Inflammatory macrophage treated with lipopolysaccharide for 1 hour (primary cell): ENCODE measurements around the gene GYPC.
"Not testable (repeated sequence)": the region's sequence is repeated elsewhere in the genome, so short reads cannot be mapped to it uniquely, and the experiment has no call there.

Experiments
- DNase-seq, 2 donors: peaks; one replicate each; pipeline ENCODE4 v3.0.0-alpha.2; 2020 to 2022

GYPC gene

DNA sequence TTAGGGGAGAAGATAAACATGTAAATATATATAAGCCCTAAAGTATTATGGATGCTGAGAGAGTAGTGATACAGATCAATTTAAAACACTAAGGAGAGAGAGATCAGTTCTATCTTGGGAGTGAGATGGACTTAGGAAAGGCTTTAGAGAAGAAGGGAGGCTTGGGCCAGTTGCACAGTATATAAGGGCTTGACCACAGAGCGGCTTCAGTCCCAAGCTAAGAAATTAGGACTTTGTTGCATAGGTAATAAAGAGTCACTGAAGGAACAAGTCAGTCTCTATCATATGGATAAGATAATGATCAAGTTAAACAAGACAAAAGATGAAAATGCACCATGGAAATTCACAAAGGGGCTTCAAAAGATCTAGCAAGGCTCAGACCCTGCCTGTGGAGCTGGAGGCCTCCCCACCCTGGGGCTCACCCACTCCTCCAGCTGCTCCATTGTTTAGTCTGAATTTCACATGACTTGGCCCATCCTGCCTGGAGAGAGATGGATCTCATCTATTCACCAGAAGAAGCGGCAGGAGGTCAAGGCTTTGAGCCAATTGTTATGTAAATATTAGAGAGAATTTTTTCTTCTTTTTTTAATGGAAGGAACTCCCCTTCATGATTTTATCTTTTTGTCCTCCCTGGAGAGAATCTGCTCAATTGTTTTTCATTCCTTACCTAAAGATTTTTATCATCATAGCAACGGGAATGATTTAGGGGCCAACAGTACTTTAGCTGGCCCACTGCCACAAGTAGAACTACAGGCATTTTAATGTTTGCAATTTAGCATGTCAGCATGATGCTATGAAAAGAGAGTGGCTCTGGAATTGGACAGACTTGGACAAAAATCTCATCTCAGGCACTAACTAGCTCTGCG lies 44.0 kb downstream of the GYPC start:
- no peak for DNase-seq

DNA sequence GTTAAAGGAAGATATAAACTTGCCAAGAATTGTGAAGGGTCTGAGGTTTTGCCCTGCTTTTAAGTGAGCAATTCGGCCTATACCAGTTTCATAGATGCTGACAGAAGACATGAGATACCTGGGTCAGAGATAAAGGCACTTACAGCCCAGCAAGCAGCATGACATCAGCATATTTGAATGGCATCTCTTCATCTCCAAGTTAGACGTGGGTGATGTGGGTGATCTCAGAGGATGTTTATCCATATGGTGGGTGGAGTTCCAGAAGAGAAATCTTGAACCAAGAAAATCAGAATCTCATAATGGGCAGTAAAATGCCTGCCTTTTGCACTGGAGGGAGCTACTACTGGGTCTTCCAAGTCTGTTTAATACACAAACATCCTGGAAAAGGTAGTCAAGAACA lies 44.7 kb downstream of the GYPC start:
- DNase-seq, result no peak

DNA sequence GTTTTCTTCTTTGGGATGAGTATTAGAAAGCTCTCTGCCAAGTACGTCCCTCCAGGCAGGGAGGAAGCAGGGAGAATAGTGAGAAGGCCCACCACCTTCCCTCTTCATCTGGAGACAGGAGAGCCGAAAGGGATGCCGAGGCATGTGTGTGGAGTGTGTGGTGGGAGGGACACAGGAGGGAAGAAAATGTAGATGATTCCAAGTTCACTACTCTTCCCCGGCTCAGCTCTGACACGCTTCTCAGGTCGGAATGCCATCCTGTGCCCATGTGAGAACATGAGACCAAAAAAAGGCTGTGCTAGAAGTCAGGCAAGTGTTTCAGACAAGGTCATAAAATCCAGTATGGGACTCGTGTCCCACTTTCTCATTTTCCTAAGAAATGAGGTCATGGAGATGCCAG lies 47.4 kb downstream of the GYPC start:
- DNase-seq, result no peak

DNA sequence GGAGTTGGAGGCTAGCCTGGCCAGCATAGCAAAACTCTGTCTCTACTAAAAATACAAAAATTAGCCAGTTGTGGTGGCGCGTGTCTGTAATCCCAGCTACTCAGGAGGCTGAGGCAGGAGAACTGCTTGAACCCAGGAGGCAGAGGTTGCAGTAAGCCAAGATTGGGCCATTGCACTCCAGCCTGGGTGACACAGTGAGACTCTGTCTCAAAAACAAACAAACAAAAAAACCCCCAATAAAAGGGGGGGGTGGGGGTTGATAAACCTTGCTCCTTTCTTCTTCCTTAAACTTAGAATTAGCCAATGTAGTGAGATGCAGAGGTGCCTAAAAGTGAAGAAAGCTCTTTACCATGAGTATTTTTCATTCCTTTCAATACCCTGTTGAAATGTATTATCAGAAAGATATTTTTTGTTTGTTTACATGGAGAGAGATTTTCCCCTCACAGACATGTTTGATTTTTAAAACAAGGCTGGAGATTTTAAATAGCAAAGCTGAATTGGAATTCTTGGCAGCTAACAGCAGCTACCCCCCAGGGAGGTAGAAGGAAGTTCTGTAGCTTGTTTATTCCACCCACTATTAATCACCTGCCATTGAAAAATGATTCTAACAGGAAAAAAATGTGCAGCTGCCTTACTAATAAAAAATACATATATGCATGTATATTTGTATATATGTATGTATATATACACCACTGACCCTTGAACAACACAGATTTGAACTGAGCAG lies 48.6 kb downstream of the GYPC start:
- DNase-seq, result no peak

DNA sequence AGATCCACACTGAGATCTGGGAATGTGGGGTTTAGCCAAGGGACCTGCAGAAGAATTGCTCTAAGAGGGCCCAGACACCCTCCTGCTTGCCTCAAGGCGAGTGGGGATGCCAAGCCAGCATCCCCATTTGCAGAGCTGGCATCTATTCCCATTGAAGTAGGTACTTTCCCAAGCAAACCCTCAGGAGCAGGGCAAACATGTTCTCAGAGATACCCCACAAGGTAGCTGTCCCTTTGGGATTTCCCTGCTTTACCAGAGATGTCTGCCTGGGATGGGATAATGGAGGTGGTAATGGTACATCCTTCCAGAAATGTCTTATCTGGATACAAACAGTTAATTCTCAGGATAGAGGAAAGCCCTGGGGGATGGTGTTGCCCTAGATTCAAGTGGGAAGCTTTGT lies 51.2 kb downstream of the GYPC start:
- no peak for DNase-seq

DNA sequence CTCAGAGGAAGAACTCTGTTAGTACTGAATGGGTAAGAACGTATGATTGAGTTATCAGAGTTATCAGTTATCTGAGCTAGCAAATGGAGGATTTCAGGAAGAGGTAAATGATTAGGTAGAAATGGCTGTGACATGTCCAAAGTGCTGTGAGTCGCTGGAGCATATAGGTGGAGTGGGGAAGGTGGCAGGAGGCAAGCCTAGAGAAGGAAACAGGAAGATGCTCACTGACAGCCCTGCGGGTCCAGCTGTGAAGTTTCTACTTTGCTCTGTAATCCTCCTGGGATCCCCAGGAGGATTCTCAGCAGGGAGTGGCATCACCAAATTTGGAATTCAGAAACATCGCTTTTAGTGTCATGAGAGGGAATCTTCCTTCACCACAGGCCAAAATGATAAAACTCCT lies 52.0 kb downstream of the GYPC start:
- DNase-seq, result no peak

DNA sequence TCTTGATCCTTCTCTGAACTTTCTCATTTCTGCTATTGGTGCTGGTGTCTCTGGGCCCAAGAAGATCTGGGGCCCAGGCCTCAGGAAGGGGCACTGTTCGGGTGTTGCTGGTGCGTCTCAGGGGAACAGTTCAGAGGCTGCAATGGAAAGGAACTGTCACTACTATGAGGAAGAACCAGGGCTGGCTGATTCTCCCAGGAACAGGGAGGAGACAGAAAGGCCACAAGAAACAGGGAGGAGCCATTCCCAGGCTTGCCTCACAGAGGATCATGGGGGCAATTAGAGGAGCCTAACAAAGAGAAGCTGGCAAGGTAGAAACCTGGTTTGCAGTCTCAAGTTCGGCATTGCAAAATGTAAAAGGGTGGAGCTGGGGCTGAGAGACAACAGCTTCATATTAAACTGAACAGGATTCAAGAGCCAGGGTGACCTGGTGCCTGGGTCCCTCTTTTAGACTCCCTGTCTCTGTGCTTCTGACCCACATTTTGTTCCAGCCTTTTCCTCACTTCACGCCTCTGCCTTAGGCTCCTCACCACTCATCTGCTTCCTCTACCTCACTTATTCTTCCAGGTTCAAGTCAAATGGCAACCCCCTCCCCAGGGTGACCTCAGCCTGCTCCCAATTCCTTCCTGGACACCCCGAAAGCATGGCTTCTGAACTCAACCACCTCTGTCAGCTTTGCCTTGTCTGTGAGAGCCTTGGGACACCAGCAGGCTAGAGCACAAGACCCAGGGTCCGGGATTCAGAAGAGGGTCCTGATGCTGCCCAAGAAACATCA lies 58.4 kb downstream of the GYPC start:
- DNase-seq, result peak in 1 of 2 donors; percentile 25

DNA sequence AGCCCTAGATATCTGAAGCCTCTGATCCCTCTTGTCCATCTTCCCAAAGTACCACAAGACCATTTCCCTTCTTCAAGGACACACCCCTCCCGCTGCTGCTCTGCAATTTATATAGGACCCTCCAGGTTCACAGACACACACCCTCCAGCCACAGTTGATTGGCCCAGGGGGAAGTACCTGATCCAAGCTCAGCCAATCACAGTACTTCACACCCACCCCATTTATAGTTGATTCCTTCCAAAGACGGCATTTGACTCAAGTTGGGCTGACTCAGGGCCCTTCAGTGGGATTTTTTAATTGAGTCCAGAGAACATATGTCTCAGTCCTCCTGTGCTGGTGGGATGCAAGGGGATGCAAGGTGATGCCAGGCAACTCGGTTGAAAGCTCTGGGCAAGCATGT lies 59.2 kb downstream of the GYPC start:
- DNase-seq, result no peak

DNA sequence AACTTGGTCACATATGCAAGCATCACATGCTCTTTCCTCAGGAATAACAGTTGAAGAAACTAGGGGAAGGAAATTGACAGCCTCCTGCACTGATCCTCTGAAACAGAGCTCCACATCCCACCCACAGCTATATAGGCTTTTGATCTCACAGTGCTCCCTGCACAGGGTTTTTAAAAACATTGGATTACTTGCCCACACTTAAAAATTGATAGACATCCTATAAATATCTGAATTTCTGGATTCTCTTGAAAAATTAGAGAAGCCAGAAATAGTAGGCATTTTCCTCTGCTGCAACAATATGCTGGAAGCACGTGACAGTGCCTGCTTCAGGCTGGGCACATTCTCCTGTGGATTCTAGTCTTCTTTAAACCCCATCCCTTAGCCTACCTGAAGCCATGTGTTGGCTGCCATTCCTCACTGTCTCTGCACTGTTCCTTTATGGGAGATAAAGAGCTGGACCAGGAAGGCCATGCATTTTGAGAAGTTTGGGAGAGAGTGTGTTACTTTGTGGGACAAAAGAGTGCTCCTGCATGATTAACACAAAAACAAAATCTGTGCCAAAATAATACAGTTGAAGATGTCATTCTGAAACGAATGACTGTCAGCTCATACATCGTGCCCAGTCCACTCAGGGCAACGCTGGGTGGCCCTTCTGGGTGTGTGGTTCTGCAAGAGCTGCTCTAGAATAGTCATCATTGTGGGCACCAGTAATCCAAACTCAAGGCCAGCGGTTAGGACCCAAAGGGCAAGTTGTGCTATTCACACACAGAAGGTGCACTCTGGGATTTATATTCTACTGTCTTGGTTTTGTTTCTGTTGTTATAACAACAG lies 59.8 kb downstream of the GYPC start:
- DNase-seq, result no peak

DNA sequence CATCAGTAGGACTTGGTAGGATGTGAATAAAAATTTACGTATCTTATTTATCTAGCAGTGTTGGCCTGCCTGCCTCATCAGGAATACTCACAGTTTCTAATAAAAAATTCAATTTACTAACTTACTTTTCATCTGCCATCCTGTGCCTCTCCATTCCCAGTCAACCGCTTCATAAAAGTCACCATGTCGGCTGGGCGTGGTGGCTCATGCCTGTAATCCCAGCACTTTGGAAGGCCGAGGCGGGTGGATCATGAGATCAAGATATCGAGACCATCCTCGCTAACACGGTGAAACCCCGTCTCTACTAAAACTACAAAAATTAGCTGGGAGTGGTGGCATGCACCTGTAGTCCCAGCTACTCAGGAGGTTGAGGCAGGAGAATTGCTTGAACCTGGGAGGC lies 61.3 kb downstream of the GYPC start:
- DNase-seq, result not testable (repeated sequence)

DNA sequence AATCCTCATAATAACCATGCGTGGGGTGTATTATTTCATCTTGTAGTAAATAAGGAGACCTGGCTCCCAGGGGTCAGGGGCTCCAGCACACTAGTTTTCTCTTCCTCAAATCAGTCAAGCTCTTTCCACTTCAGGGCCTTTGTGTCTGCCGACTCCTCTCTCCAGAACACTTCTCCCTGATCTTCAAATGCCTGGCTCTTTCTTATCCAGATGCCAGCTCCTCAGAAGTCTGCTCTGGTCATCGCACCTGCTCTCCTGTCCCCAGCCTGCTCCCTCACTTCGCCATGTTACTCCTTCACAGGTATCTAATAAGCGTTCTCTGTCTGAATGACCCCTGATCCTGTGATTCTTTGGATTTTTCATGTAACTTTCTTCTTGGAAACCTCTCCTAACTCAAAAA lies 62.0 kb downstream of the GYPC start:
- no peak for DNase-seq

DNA sequence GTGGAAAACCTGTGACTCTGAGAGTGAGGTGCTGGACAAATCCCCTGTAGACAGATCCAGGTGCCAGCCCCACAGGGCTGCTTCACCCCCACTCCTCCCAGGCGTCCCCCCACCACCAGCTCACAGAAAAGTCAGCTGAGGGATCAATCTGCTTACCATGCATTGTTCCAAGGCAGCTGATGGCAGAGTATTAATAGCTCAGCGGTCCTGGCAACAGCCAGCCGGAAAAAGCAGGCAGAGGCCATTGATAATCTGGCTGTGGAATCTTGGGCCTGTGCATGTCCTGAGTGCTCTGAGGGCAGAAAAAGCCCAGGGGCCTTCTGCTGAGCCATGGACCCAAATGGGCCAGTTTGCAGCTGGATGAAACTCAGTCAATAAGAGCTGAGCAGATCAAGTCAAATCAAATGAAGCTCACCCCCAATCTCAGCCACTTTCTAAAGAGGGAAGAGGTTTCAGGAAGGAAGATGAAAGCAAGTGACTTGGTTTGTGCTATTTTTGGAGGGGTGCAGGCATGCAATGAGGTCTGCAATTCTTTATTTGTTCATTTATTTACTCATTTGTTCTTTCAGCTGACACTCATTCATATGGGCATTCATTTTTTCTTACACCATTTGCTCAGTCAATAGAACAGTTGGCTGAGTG lies 63.4 kb downstream of the GYPC start:
- DNase-seq, result no peak

DNA sequence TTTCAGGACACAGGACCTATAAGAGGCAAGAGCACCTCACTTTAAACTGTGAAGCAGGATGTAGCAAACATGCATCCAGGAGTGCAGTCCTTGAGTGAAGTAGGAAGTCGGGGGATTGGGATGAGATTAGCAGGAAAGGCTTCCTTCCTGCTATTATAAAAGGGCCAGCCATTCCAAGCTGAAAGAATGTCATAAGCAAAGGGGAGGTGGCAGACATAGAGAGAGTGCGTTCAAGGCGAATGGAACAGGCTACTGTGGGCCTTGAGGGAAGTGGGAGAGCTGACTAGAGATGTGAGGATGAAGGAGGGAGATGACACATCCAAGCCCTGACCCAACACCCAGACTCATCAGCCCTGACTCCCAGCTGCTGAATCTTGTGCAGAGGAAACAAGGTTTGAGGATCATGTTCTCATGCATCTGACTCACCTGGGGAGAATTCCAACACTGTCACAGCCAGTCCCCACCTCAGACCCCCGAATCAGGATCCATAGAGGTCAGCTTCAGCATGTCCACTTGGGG lies 63.9 kb downstream of the GYPC start:
- peak in 1 of 2 donors; percentile 20 for DNase-seq

DNA sequence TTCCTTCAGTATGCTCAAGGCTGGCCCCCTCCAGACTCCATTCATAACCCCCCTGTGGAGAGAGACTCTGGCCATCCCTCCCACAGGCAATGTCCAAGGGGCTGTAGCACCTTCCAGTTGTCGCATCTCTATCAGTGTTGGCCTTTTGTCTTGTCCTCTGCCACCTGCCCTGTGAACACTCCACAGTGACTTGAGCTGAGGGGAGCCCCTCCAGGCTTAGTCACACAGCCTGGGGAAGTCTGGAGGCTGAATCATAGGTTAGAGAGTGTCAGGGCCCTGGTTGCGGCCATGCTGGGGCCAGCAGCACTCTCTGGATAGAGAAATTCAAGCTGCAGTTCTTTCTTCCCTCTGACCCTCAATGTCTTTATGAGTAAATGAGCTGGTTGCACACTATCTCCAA lies 64.7 kb downstream of the GYPC start:
- no peak for DNase-seq

DNA sequence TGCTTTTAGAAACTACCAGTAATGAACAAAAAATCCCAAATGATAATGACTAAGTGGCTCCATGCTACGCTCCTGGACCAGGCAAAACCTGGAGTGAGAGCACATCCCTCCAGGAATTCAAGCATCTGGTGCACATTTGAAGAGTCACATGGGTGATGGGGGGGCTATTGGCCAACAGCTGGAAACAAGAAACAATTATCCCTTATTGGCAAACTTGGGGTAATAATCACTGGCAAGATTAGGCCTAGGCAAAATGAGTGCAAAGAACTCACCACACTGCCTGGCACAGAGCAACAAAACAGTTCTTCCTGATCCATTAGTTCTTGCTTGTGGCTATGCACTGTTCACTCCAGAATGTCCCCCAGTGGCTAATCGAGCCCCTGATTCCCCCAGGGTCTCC lies 66.1 kb downstream of the GYPC start:
- DNase-seq, result no peak

DNA sequence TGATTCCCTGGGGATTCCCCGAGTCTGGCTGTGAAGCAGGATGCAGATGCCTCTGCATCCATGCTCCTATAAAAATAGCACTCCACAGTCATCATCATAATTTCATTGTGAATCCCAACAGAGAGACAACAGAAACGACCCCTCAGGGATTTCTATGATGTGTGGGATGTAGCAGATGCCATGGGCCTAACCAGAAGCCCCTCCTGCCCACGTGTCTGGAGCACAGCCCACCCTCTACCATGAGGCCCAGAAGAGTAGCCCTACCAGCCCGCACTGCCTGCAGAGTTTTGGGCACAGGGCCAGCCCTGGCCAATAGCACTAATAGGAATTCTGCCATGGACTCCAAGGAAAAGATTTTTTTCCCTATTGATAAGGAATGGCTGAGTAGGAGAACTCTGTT lies 66.6 kb downstream of the GYPC start:
- DNase-seq, result no peak

DNA sequence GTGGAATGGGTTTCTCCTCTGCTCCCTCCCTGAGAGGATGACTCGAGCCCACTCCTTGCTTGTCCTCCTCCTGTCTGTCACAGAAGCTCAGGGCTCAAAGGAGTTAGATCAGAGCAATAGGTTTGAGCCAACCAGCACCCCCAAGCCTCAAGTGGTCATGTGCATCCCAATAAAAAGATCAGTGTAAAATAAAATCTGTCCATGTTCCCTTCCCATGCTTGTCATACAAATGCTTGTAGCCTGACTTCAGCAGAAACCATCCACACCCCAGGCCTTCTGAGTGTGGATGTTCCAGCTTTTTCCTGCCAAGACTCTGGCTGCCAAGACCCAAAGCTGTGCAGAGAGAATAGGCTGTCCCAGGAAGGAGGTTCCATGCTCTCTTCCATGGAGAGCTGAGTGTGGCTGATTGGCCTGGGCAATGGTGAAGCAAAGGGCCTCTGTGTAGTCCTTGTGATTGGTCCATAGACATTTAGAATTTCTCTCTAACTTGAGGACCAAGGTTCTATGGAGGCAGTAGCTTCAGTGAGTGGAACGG lies 67.4 kb downstream of the GYPC start:
- no peak for DNase-seq

DNA sequence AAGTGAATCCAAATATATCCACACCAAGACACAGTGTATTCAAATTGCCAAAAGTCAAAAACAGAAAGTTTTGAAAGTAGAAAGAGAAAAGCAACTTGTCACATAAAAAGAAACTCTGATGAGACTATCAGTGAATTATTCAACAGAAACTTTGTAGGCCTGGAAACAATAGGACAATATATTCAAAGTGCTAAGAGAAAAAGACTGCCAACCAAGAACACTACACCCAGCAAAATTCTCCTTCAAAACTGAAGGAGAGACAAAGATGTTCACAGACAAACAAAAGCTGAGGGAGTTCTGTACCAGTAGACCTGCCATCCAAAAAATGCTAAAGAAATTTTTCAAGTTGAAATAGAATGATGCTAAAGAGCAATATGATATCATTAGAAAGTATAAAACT lies 69.6 kb downstream of the GYPC start:
- no peak for DNase-seq

DNA sequence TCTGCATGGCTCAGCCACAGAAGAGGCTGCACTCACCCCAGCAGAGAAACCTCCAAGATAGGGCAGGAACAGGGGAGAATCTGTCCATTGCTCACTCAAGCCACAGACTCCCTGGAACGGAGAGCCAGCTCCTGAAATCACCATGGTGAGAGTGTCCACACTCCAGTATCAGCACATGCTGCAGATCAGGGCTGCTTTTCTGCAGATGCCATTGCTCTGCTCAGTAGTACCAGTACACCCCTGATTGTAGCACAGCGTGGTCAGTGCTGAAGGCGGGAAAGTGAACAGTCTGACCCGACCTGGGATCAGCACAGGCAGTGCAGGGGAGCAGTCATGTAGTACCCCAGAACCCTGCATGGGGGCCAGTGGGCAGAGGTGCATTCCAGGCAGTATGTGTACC lies 73.9 kb downstream of the GYPC start:
- DNase-seq, result no peak

DNA sequence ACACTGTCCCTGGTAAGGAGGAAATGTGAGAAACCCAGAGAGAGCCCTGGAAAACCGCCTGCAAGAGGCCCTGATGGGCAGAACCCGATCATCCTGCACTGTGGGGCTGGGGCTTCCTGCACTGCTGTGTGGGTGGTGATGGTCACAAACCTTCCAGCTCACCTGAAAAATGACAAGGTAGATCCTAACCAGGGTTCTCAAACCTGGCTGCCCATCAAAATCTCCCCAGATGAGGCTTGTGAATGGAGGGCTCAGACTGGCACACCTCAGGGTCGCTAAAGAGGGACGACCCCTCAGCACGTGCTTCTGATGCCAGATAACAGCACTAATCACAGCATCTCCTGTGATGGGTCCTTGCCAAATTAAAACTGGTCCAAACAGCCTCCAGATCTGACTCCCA lies 74.7 kb downstream of the GYPC start:
- DNase-seq, result no peak

DNA sequence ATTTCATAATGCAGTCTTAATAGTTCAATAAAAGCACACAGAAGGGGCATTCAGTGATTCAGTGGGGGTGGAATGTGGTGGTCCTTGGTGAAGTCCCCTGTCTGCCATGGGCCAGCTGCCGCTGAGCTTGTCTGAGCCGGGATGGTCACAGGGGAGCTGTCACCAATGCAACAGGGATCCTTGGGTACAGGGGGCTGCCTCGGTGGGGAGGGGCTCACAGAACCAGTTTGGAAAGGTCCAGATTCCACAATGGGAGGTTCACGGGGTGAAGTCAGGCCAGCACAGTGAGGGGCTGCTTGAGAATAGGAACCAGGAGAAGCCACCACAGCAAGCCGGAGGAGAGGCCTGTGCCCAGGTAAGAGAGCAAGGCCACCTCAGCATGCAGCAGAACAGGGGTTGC lies 75.4 kb downstream of the GYPC start:
- no peak for DNase-seq
